RWPE2 (cell line): ENCODE data around the gene ITPKB.

Source experiments
- ATAC-seq: fragments of 200-7000 bp; cut with Tn5 transposase; 3 replicates; pipeline ENCODE4 v1.9.1; 2021; ENCODE audit warnings: low read depth
- DNase-seq: peaks from one replicate; pipeline ENCODE4 v3.0.0-alpha.2; 2020; ENCODE audit warnings: low spot score
- H3K27ac ChIP-seq: fragments of 450-650 bp; 2 replicates; pipeline ENCODE4 v1.5.1; 2017; ENCODE audit warnings: mild to moderate bottlenecking; ENCODE audit not compliant: poor library complexity, severe bottlenecking
- H3K27me3 ChIP-seq: fragments of 250-450 bp; sonication (Bioruptor Pico); 2 replicates; pipeline ENCODE4 v1.5.1; 2021; ENCODE audit warnings: mild to moderate bottlenecking, moderate library complexity; ENCODE audit not compliant: insufficient read depth, poor library complexity, severe bottlenecking
- H3K36me3 ChIP-seq: fragments of 250-450 bp; sonication (Bioruptor Pico); 2 replicates; pipeline ENCODE4 v1.5.1; 2020; ENCODE audit warnings: low read depth, mild to moderate bottlenecking, moderate library complexity
- H3K4me1 ChIP-seq: fragments of 250-450 bp; sonication (Bioruptor Pico); 2 replicates; pipeline ENCODE4 v1.5.1; 2021; ENCODE audit warnings: mild to moderate bottlenecking, moderate library complexity; ENCODE audit not compliant: insufficient read depth, poor library complexity, severe bottlenecking
- H3K4me3 ChIP-seq: fragments of 250-450 bp; sonication (Bioruptor Pico); 2 replicates; pipeline ENCODE4 v1.5.1; 2021; ENCODE audit warnings: mild to moderate bottlenecking, moderate library complexity; ENCODE audit not compliant: severe bottlenecking
- H3K9me3 ChIP-seq: fragments of 250-450 bp; sonication (Bioruptor Pico); 2 replicates; pipeline ENCODE4 v1.5.1; 2021; ENCODE audit warnings: mild to moderate bottlenecking, moderate library complexity; ENCODE audit not compliant: severe bottlenecking
- CTCF ChIP-seq: fragments of 450-650 bp; IDR thresholded peaks from one replicate; pipeline ENCODE4 v1.5.1; 2017; ENCODE audit warnings: mild to moderate bottlenecking, moderate library complexity; ENCODE audit not compliant: poor library complexity, severe bottlenecking

The ITPKB gene

GRCh38 chr1:226714148-226714547 is 24.9 kb downstream of the ITPKB start:
- Histone ChIP-seq H3K27me3 (no peaks in the 10 kb centered on the region), H3K27ac (no peak overlapping the region), H3K4me3 (no peak overlapping the region), H3K9me3 (no peaks in the 10 kb centered on the region), H3K36me3 (no peaks in the 10 kb centered on the region), H3K4me1 (no peaks in the 10 kb centered on the region)
- ATAC-seq (peak; percentile 42; the same call in 1 of the 3 replicates), DNase-seq (no peak)
- no peak for TF ChIP-seq CTCF

GRCh38 chr1:226712742-226713419 is 26.2 kb downstream of the ITPKB start:
- no peaks in the 10 kb centered on the region for H3K36me3 ChIP-seq
- DNase-seq = no peak
- no peaks in the 10 kb centered on the region for H3K4me1 ChIP-seq
- H3K4me3 ChIP-seq = no peak overlapping the region
- H3K27ac ChIP-seq = no peak overlapping the region
- no peaks in the 10 kb centered on the region for H3K27me3 ChIP-seq
- H3K9me3 ChIP-seq = no peaks in the 10 kb centered on the region
- TF ChIP-seq CTCF = no peak
- ATAC-seq = no peak

- TF ChIP-seq CTCF = no peak
- no peaks in the 10 kb centered on the region for H3K9me3 ChIP-seq
- no peaks in the 10 kb centered on the region for H3K4me1 ChIP-seq
- no peak overlapping the region for H3K27ac ChIP-seq
- H3K27me3 ChIP-seq = no peaks in the 10 kb centered on the region
- DNase-seq (no peak), ATAC-seq (no peak)
- H3K36me3 ChIP-seq = no peaks in the 10 kb centered on the region
- no peak overlapping the region for H3K4me3 ChIP-seq
Observed at GRCh38 chr1:226711976-226712741, 26.9 kb downstream of the ITPKB start.

GRCh38 chr1:226710501-226710900 is 28.6 kb downstream of the ITPKB start:
- Histone ChIP-seq H3K4me1 (no peaks in the 10 kb centered on the region), H3K9me3 (no peaks in the 10 kb centered on the region), H3K4me3 (no peak overlapping the region), H3K27me3 (no peaks in the 10 kb centered on the region), H3K36me3 (no peaks in the 10 kb centered on the region), H3K27ac (no peak overlapping the region)
- DNase-seq (no peak), ATAC-seq (no peak)
- no peak for TF ChIP-seq CTCF

GRCh38 chr1:226709953-226710352 is 29.1 kb downstream of the ITPKB start:
- H3K36me3 ChIP-seq = no peaks in the 10 kb centered on the region
- no peaks in the 10 kb centered on the region for H3K4me1 ChIP-seq
- H3K4me3 ChIP-seq = no peak overlapping the region
- no peak for TF ChIP-seq CTCF
- no peak for ATAC-seq
- DNase-seq = no peak
- H3K27ac ChIP-seq = no peak overlapping the region
- no peaks in the 10 kb centered on the region for H3K27me3 ChIP-seq
- H3K9me3 ChIP-seq = no peaks in the 10 kb centered on the region
